Natural killer cell (primary cell): ENCODE data around the gene KIF18A. TPM values are rescaled to one million over a fixed set of nuclear protein-coding genes. Genes with fewer than 3 reads are reported as not detected.

ENCODE experiments used
- ATAC-seq, 3 donors: fragments of 150-1000 bp in 2 of 3; fragments of 200-7000 bp in 1 of 3; cut with Tn5 transposase; 1 replicate in 1 of 3; 2 replicates in 2 of 3; pipeline ENCODE4 v1.10.0; 2021; ENCODE audit warnings: mild to moderate bottlenecking in 2 of 3, moderate library complexity in 2 of 3
- DNase-seq, 2 donors: peaks; one replicate each; pipeline versions ENCODE4 v3.0.0 to v3.0.0-alpha.2; 2013 to 2021; ENCODE audit warnings: mixed read lengths in 1 of 2
- H3K27ac ChIP-seq: one replicate; pipeline ENCODE4 v1.5.1; 2013; ENCODE audit warnings: mild to moderate bottlenecking, low read length
- H3K27me3 ChIP-seq: one replicate; pipeline ENCODE4 v1.6.1; 2013; ENCODE audit warnings: low read length; ENCODE audit not compliant: control insufficient read depth, insufficient read depth
- H3K36me3 ChIP-seq: one replicate; pipeline ENCODE4 v1.6.1; 2013; ENCODE audit warnings: low read length; ENCODE audit not compliant: control insufficient read depth, insufficient read depth
- H3K4me1 ChIP-seq: one replicate; pipeline ENCODE4 v1.6.1; 2013; ENCODE audit warnings: low read length; ENCODE audit not compliant: control insufficient read depth, insufficient read depth
- H3K4me3 ChIP-seq: one replicate; pipeline ENCODE4 v1.5.1; 2013; ENCODE audit warnings: low read length
- H3K9me3 ChIP-seq: one replicate; pipeline ENCODE4 v1.6.1; 2013; ENCODE audit warnings: low read length; ENCODE audit not compliant: control insufficient read depth, insufficient read depth
- H3K27ac Mint-ChIP-seq, 2 donors: one replicate each; pipeline ENCODE4 v1.8.0; 2022; ENCODE audit warnings: mild to moderate bottlenecking in 2 of 2, mixed read lengths in 2 of 2, moderate library complexity in 1 of 2
- H3K27me3 Mint-ChIP-seq, 2 donors: one replicate each; pipeline ENCODE4 v1.8.0; 2022; ENCODE audit warnings: low read depth in 2 of 2, mixed read lengths in 2 of 2
- H3K36me3 Mint-ChIP-seq: one replicate; pipeline ENCODE4 v1.8.0; 2022; ENCODE audit warnings: mixed read lengths
- H3K4me1 Mint-ChIP-seq, 2 donors: one replicate each; pipeline ENCODE4 v1.8.0; 2022; ENCODE audit warnings: mixed read lengths in 2 of 2
- H3K4me3 Mint-ChIP-seq: one replicate; pipeline ENCODE4 v1.8.0; 2022; ENCODE audit warnings: mild to moderate bottlenecking, moderate library complexity, mixed read lengths
- H3K9me3 Mint-ChIP-seq, 2 donors: one replicate each; pipeline ENCODE4 v1.8.0; 2022; ENCODE audit warnings: mixed read lengths in 2 of 2
- WGBS: methylation state at CpG from one replicate; pipeline ENCODE4 v1.1.7; 2013; ENCODE audit warnings: missing lambda C conversion rate; ENCODE audit not compliant: insufficient coverage; 5-methylcytosine and 5-hydroxymethylcytosine counted together
- intact Hi-C: fragments of 100-400 bp; cut with micrococcal nuclease; formaldehyde crosslinking; loops from one replicate; pipeline ENCODE4 v1.14.2; 2022
- total RNA-seq, 4 donors: library from RNA; stranded (reverse); fragments of 120-200 nt in 1 of 4; gene quantifications; one replicate each; pipeline versions ENCODE4 v1.2.3 to v1.2.4, GENCODE V29; 2013 to 2022
- TF ChIP-seq, protein P1 (sequence below): fragments of 200-600 bp; IDR thresholded peaks from one replicate; pipeline ENCODE4 v1.8.0; 2022; ENCODE audit warnings: antibody characterized with exemption

The KIF18A gene
- total RNA-seq, 3 donors from 2014 or later (not counting 1 experiment from before 2014, with no cell fraction given), result 3.7 to 6.9 (median 5.5) TPM

- no CpG with 5 or more reads among the region's 1 CpG for WGBS
- Histone ChIP-seq H3K9me3 (no peaks in the 10 kb centered on the region), H3K4me1 (no peaks in the 10 kb centered on the region), H3K27ac (no peak overlapping the region), H3K36me3 (no peaks in the 10 kb centered on the region), H3K27me3 (no peaks in the 10 kb centered on the region), H3K4me3 (no peak overlapping the region)
- Mint-ChIP-seq H3K4me1 (no peaks in the 10 kb centered on the region), H3K36me3 (no peaks in the 10 kb centered on the region), H3K9me3 (no peaks in the 10 kb centered on the region), H3K4me3 (no peak overlapping the region), H3K27me3 (no peaks in the 10 kb centered on the region), H3K27ac (no peak overlapping the region)
- intact Hi-C loops, result no loop called here
- TF ChIP-seq, protein P1, sequence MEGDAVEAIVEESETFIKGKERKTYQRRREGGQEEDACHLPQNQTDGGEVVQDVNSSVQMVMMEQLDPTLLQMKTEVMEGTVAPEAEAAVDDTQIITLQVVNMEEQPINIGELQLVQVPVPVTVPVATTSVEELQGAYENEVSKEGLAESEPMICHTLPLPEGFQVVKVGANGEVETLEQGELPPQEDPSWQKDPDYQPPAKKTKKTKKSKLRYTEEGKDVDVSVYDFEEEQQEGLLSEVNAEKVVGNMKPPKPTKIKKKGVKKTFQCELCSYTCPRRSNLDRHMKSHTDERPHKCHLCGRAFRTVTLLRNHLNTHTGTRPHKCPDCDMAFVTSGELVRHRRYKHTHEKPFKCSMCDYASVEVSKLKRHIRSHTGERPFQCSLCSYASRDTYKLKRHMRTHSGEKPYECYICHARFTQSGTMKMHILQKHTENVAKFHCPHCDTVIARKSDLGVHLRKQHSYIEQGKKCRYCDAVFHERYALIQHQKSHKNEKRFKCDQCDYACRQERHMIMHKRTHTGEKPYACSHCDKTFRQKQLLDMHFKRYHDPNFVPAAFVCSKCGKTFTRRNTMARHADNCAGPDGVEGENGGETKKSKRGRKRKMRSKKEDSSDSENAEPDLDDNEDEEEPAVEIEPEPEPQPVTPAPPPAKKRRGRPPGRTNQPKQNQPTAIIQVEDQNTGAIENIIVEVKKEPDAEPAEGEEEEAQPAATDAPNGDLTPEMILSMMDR, result no peak
- DNase-seq (no peak), ATAC-seq (no peak)
Observed at GRCh38 chr11:28071305-28071704, 36.7 kb downstream of the KIF18A start.

GRCh38 chr11:28058333-28058732 lies 49.6 kb downstream of the KIF18A start:
- no peaks in the 10 kb centered on the region for H3K9me3 Mint-ChIP-seq
- ATAC-seq, result no peak
- H3K36me3 ChIP-seq, result no peaks in the 10 kb centered on the region

GRCh38 chr11:28054821-28055220 lies 53.1 kb downstream of the KIF18A start:
- H3K27ac ChIP-seq, result no peak overlapping the region
- no peaks in the 10 kb centered on the region for H3K36me3 ChIP-seq
- no peak overlapping the region for H3K4me3 ChIP-seq
- no peaks in the 10 kb centered on the region for H3K27me3 Mint-ChIP-seq
- intact Hi-C loops, result no loop called here
- H3K9me3 ChIP-seq, result no peaks in the 10 kb centered on the region
- ATAC-seq (no peak), DNase-seq (no peak)
- H3K27ac Mint-ChIP-seq, result no peak overlapping the region
- no peaks in the 10 kb centered on the region for H3K4me1 ChIP-seq
- WGBS, result no CpG with 5 or more reads among the region's 2 CpGs
- H3K9me3 Mint-ChIP-seq, result no peaks in the 10 kb centered on the region
- H3K4me3 Mint-ChIP-seq, result no peak overlapping the region
- no peaks in the 10 kb centered on the region for H3K27me3 ChIP-seq
- TF ChIP-seq, protein P1, result no peak
- no peaks in the 10 kb centered on the region for H3K36me3 Mint-ChIP-seq
- H3K4me1 Mint-ChIP-seq, result no peaks in the 10 kb centered on the region

More at GRCh38 chr11:28058333-28058732, 49.6 kb downstream of the KIF18A start:
- no peaks in the 10 kb centered on the region for H3K4me1 ChIP-seq
- no peaks in the 10 kb centered on the region for H3K9me3 ChIP-seq
- no peaks in the 10 kb centered on the region for H3K27me3 Mint-ChIP-seq
- no peaks in the 10 kb centered on the region for H3K27me3 ChIP-seq
- H3K4me3 Mint-ChIP-seq, result no peak overlapping the region
- no peaks in the 10 kb centered on the region for H3K36me3 Mint-ChIP-seq
- H3K27ac ChIP-seq, result no peak overlapping the region
- no peaks in the 10 kb centered on the region for H3K4me1 Mint-ChIP-seq
- intact Hi-C loops, result no loop called here
- TF ChIP-seq, protein P1, result no peak
- H3K27ac Mint-ChIP-seq, result no peak overlapping the region
- no peak overlapping the region for H3K4me3 ChIP-seq
- DNase-seq, result no peak

- Histone ChIP-seq H3K27ac (no peak overlapping the region), H3K4me3 (no peak overlapping the region), H3K27me3 (no peaks in the 10 kb centered on the region), H3K36me3 (no peaks in the 10 kb centered on the region), H3K4me1 (no peaks in the 10 kb centered on the region), H3K9me3 (no peaks in the 10 kb centered on the region)
- Mint-ChIP-seq H3K27ac (no peak overlapping the region), H3K4me3 (no peak overlapping the region), H3K36me3 (no peaks in the 10 kb centered on the region), H3K9me3 (no peaks in the 10 kb centered on the region), H3K4me1 (no peaks in the 10 kb centered on the region), H3K27me3 (no peaks in the 10 kb centered on the region)
- ATAC-seq (no peak), DNase-seq (no peak)
- intact Hi-C loops, result no loop called here
- WGBS, result 87% methylated on average over 3 of the region's 5 CpGs
- TF ChIP-seq, protein P1, result no peak
Observed at GRCh38 chr11:28049338-28050216, 58.4 kb downstream of the KIF18A start.
